Measurements from ENCODE around the gene AMN.

GRCh38 chr14:102902523-102903247 lies 19.8 kb upstream of the AMN start:
- TF ChIP-seq CTCF (IDR thresholded peaks at IDR 0.05; ENCODE audit: low read length) (no peak), EZH2 (optimal IDR thresholded peaks at IDR 0.05; ENCODE audit: low read depth, low read length) (no peak), EZH2phosphoT487 (IDR thresholded peaks at IDR 0.05; ENCODE audit: low read length) (no peak)

Data from MM.1S (cell line).